Keratinocyte (primary cell): ENCODE measurements around the gene TNPO2. TPM values are rescaled to one million over a fixed set of nuclear protein-coding genes. Genes with fewer than 3 reads are reported as not detected.
"Not testable (repeated sequence)": the region's sequence is repeated elsewhere in the genome, so short reads cannot be mapped to it uniquely, and the experiment has no call there.

Source experiments
- DNase-seq: peaks from one replicate; pipeline ENCODE4 v3.0.0-alpha.2; 2011; ENCODE audit warnings: low read depth, missing footprints, low spot score
- FAIRE-seq: peaks from 2 replicates; lab custom pipeline; 2011; peaks lifted over from hg19 to GRCh38; lab: Jason Lieb, UNC
- H2AFZ ChIP-seq: 2 replicates; pipeline ENCODE4 v1.6.0; 2012; ENCODE audit warnings: low read length, control low read depth, inconsistent platforms; ENCODE audit not compliant: control insufficient read depth
- H3K27ac ChIP-seq: 2 replicates; pipeline ENCODE4 v1.5.1; 2011; ENCODE audit warnings: low read length; ENCODE audit not compliant: control insufficient read depth, insufficient read depth
- H3K27me3 ChIP-seq: 3 replicates; pipeline ENCODE4 v1.6.0; 2011; ENCODE audit warnings: low read length; ENCODE audit not compliant: control insufficient read depth, insufficient read depth; ENCODE audit errors: extremely low read depth
- H3K36me3 ChIP-seq, 2 experiments: 2 replicates in 1 of 2; 3 replicates in 1 of 2; pipeline ENCODE4 v1.5.1; 2011; ENCODE audit warnings: low read length in 2 of 2, mild to moderate bottlenecking in 1 of 2; ENCODE audit not compliant: control insufficient read depth in 2 of 2, insufficient read depth in 2 of 2; ENCODE audit errors: extremely low read depth in 1 of 2
- H3K4me1 ChIP-seq: 3 replicates; pipeline ENCODE4 v1.5.1; 2011; ENCODE audit warnings: low read length; ENCODE audit not compliant: control insufficient read depth, insufficient read depth; ENCODE audit errors: extremely low read depth
- H3K4me2 ChIP-seq: 3 replicates; pipeline ENCODE4 v1.6.0; 2011; ENCODE audit warnings: low read depth, low read length; ENCODE audit not compliant: control insufficient read depth, insufficient read depth; ENCODE audit errors: extremely low read depth
- H3K4me3 ChIP-seq, 3 experiments: fragments of 200-600 bp in 1 of 3; sonication (generic) in 1 of 3; 2 replicates in 2 of 3; 3 replicates in 1 of 3; pipeline ENCODE4 v1.5.1; 2011 to 2016; ENCODE audit warnings: low read length in 3 of 3, mild to moderate bottlenecking in 3 of 3, control low read depth in 2 of 3, inconsistent platforms in 1 of 3, low read depth in 1 of 3, mixed read lengths in 1 of 3, mixed run types in 1 of 3, moderate library complexity in 1 of 3; ENCODE audit not compliant: control insufficient read depth in 2 of 3, insufficient read depth in 2 of 3; ENCODE audit errors: extremely low read depth in 1 of 3
- H3K79me2 ChIP-seq: 2 replicates; pipeline ENCODE4 v1.6.0; 2012; ENCODE audit warnings: low read length; ENCODE audit not compliant: control insufficient read depth, insufficient read depth
- H3K9ac ChIP-seq: 3 replicates; pipeline ENCODE4 v1.6.0; 2011; ENCODE audit warnings: low read length; ENCODE audit not compliant: control insufficient read depth, insufficient read depth; ENCODE audit errors: extremely low read depth
- H3K9me1 ChIP-seq: 3 replicates; pipeline ENCODE4 v1.6.0; 2011; ENCODE audit warnings: low read length; ENCODE audit not compliant: control insufficient read depth, insufficient read depth; ENCODE audit errors: extremely low read depth
- H3K9me3 ChIP-seq: 2 replicates; pipeline ENCODE4 v1.5.1; 2012; ENCODE audit warnings: low read depth, low read length; ENCODE audit not compliant: control insufficient read depth
- H4K20me1 ChIP-seq: 3 replicates; pipeline ENCODE4 v1.6.0; 2011; ENCODE audit warnings: low read length; ENCODE audit not compliant: control insufficient read depth, insufficient read depth; ENCODE audit errors: extremely low read depth
- EZH2 ChIP-seq: IDR thresholded peaks from one replicate; pipeline ENCODE4 v1.6.1; 2012; ENCODE audit warnings: inconsistent platforms, mild to moderate bottlenecking, low read length, moderate library complexity
- dilution Hi-C: fragments of 300-500 bp; cut with MboI; formaldehyde crosslinking; loops from one replicate; pipeline ENCODE4 v1.7.0; 2020; ENCODE audit warnings: low sequenced_read_pairs; ENCODE audit not compliant: extremely low pct_ligation_motif_present
- polyA plus RNA-seq, 5 experiments: library from polyadenylated mRNA; depleted of rRNA in 3 of 5; stranded (reverse) in 3 of 5; stranded (forward) in 1 of 5; unstranded in 1 of 5; fragments of >200 nt; gene quantifications; 1 replicate in 1 of 5; 2 replicates in 3 of 5; 3 replicates in 1 of 5; pipeline versions ENCODE4 v1.2.1 to v1.2.3, GENCODE V29; 2011 to 2012; ENCODE audit warnings: missing spikeins in 2 of 5, low read depth in 1 of 5, low replicate concordance in 1 of 5
- TF ChIP-seq, protein P1 (sequence below), 3 experiments: IDR thresholded peaks in 1 of 3; conservative IDR thresholded peaks in 1 of 3; optimal IDR thresholded peaks in 1 of 3; 2 replicates in 2 of 3; 3 replicates in 1 of 3; pipeline versions ENCODE3 to v1.5.1; 2011; ENCODE audit warnings: low read length in 3 of 3, mild to moderate bottlenecking in 3 of 3, moderate library complexity in 2 of 3, control low read depth in 1 of 3, inconsistent platforms in 1 of 3; ENCODE audit not compliant: insufficient read depth in 2 of 3; ENCODE audit errors: extremely low read depth in 1 of 3

TNPO2 gene
- polyA plus RNA-seq, 1 donor (not counting 4 experiments of a cell fraction or from before 2014, with no cell fraction given) = 75.3 TPM

DNA sequence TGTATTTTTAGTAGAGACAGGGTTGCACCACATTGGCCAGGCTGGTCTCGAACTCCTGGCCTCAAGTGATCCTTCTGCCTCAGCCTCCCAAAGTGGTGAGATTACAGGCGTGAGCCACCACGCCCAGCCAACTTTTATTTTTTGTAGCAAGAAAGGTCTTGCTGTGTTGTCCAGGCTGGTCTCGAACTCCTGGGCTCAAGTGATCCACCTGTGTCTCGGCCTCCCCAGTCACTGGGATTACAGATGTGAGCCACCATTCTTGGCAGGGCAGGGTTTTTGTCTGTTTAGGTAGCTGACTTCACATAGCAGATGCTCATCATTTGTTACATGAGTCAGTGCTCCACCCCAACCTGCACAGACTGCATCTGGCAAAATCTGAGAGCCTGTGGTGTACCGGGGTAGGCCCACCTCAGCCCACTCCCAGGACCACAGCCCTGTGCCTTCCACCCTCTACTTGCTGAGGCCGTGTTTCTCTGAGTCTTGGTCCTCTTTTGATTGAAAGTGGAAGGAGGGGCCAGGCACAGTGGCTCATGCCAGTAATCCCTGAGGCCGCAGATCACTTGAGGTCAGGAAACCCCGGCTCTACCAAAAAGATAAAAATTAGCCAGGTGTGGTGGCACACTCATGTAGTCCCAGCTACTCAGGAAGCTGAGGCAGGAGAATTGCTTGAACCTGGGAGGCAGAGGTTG lies 4.2 kb upstream of the TNPO2 start:
- H3K4me2 ChIP-seq = no peak overlapping the region
- no peak overlapping the region for H3K27ac ChIP-seq
- H3K9me3 ChIP-seq = no peaks in the 10 kb centered on the region
- peaks cover 21 to 31% of the 10 kb centered on the region in 2 experiments for H3K36me3 ChIP-seq
- peaks cover 11% of the 10 kb centered on the region for H4K20me1 ChIP-seq
- H3K79me2 ChIP-seq = peaks cover 43% of the 10 kb centered on the region
- dilution Hi-C loops = no loop called here
- no peak overlapping the region for H3K9ac ChIP-seq
- H3K9me1 ChIP-seq = no peaks in the 10 kb centered on the region
- DNase-seq (no peak), FAIRE-seq (no peak)
- no peaks in the 10 kb centered on the region for H3K27me3 ChIP-seq
- no peak overlapping the region for H3K4me3 ChIP-seq
- H2AFZ ChIP-seq = no peak overlapping the region
- H3K4me1 ChIP-seq = peaks cover 18% of the 10 kb centered on the region
- no peak for TF ChIP-seq EZH2
- TF ChIP-seq, protein P1, sequence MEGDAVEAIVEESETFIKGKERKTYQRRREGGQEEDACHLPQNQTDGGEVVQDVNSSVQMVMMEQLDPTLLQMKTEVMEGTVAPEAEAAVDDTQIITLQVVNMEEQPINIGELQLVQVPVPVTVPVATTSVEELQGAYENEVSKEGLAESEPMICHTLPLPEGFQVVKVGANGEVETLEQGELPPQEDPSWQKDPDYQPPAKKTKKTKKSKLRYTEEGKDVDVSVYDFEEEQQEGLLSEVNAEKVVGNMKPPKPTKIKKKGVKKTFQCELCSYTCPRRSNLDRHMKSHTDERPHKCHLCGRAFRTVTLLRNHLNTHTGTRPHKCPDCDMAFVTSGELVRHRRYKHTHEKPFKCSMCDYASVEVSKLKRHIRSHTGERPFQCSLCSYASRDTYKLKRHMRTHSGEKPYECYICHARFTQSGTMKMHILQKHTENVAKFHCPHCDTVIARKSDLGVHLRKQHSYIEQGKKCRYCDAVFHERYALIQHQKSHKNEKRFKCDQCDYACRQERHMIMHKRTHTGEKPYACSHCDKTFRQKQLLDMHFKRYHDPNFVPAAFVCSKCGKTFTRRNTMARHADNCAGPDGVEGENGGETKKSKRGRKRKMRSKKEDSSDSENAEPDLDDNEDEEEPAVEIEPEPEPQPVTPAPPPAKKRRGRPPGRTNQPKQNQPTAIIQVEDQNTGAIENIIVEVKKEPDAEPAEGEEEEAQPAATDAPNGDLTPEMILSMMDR (optimal IDR thresholded peaks at IDR 0.05 in 1 of 3, IDR thresholded peaks at IDR 0.05 in 1 of 3, conservative IDR thresholded peaks at IDR 0.05 in 1 of 3; ENCODE audit: extremely low read depth in 1 of 3, insufficient read depth in 2 of 3, low read length in 3 of 3) = no peak

DNA sequence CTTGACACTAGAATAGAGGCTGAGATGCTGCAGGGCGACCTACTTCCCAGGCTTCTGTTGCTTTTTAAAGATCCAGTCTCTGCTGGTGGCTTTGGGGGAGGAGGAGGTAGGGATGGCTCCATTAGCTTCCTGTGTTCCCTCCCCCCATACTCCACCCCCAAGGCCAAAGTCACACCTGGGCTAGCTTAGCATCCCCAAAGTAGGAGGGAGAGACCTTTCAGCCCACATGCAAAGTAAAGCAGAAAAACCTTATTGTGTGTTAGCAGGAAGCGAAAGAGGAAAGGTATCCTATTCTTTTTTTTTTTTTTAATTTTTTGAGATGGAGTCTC lies 3.2 kb upstream of the TNPO2 start:
- H3K4me2 ChIP-seq = no peak overlapping the region
- peaks cover 16 to 26% of the 10 kb centered on the region in 2 experiments for H3K36me3 ChIP-seq
- H4K20me1 ChIP-seq = peaks cover 6% of the 10 kb centered on the region
- no peak for FAIRE-seq
- H3K9me3 ChIP-seq = no peaks in the 10 kb centered on the region
- H3K9me1 ChIP-seq = no peaks in the 10 kb centered on the region
- DNase-seq = no peak
- peaks cover 40% of the 10 kb centered on the region for H3K79me2 ChIP-seq
- H3K27me3 ChIP-seq = no peaks in the 10 kb centered on the region
- peaks cover 11% of the 10 kb centered on the region for H3K4me1 ChIP-seq
- dilution Hi-C loops = no loop called here
- no peak overlapping the region for H3K9ac ChIP-seq
- H3K4me3 ChIP-seq = no peak overlapping the region
- no peak overlapping the region for H2AFZ ChIP-seq
- no peak overlapping the region for H3K27ac ChIP-seq
- TF ChIP-seq, protein P1 (optimal IDR thresholded peaks at IDR 0.05 in 1 of 3, IDR thresholded peaks at IDR 0.05 in 1 of 3, conservative IDR thresholded peaks at IDR 0.05 in 1 of 3; ENCODE audit: extremely low read depth in 1 of 3, insufficient read depth in 2 of 3, low read length in 3 of 3) = no peak
- TF ChIP-seq EZH2 = no peak

DNA sequence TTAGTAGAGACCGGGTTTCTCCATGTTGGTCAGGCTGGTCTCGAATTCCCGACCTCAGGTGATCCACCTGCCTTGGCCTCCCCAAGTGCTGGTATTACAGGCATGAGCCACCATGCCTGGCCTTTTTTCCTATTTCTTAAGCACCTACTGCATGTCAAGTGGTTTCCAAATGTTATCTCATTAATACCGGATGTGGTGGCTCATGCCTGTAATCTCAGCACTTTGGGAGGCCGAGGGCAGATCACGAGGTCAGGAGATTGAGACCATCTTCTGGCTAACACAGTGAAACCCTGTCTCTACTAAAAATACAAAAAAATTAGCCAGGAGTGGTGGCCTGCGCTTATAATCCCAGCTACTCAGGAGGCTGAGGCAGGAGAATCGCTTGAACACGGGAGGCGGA lies 1.9 kb upstream of the TNPO2 start:
- peaks cover 13% of the 10 kb centered on the region for H3K4me1 ChIP-seq
- H2AFZ ChIP-seq, H3K9ac ChIP-seq, H3K4me3 ChIP-seq, H3K4me2 ChIP-seq, H3K9me3 ChIP-seq, DNase-seq, H3K9me1 ChIP-seq, FAIRE-seq, H4K20me1 ChIP-seq, H3K27me3 ChIP-seq, H3K27ac ChIP-seq, dilution Hi-C loops: not testable (repeated sequence)
- H3K36me3 ChIP-seq = peaks cover 10 to 22% of the 10 kb centered on the region in 2 experiments
- peaks cover 40% of the 10 kb centered on the region for H3K79me2 ChIP-seq
